GM21447 (cell line): ENCODE measurements around the gene ATG7.
"Not testable (repeated sequence)": the region's sequence is repeated elsewhere in the genome, so short reads cannot be mapped to it uniquely, and the experiment has no call there.

Experiments
- ATAC-seq: cut with Tn5 transposase; IDR thresholded peaks from one replicate; pipeline ENCODE4 v1.9.1; 2021; ENCODE audit not compliant: unreplicated experiment

Gene ATG7

DNA sequence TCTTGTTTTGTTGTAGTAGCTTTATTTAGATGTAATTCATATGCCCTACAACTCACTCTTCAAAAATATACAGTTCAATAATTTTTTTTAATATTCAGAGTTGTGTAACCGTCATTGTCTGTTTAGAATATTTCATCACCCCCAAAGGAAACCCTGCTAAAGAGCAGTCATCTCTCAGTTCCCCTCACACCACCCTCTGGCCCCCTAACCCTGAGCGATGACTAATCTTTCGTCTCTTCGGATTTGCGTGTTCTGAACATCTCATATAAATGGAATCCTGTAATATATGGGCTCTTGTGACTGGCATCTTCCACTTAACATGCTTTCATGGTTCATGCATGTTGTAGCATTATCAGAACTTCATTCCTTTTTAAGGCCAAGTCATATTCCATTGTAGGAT is 183.8 kb downstream of the ATG7 start:
- no peak for ATAC-seq

DNA sequence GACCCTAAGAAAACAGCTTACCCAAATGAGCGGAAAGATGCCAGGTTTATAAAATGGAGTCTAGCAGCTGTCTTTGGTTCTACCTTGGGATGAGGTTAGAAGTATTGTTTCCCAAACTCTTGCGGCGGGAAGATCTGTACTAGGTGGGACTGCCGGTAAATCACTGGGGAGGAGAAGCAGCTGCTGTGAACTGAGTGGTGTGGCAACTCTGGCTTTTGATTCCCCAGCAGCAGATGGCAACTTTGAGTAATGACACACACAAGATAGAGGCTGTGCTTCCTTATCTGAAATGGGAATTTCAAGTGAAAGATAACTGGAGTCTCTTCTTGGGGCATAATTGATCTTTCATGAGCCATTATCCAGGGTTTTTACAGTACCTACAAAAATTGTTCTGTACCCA is 184.9 kb downstream of the ATG7 start:
- ATAC-seq, result no peak

- ATAC-seq, result no peak
Measured at GRCh38 chr3:11459186-11459824, 187.1 kb downstream of the ATG7 start.

DNA sequence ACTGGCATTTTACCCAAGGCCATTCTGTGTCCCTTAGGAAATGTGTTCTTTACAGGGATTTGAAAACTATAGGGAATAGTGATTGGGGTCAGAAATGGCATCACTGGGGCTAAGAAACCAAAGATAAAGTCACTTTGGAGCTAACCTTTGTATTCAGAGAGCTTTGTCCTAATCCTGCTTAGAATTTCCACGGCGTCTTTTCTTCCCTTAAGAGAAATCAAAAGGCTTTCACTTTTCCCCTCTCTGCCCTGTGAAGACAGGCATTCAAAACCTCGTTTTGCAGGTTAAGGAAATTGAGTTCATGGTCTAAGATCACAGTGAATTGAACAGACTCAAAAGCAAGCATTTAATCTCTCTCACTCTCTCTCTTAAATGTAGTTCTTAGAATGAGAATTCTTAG is 189.0 kb downstream of the ATG7 start:
- no peak for ATAC-seq

GRCh38 chr3:11462673-11463072 is 190.5 kb downstream of the ATG7 start:
- ATAC-seq, result not testable (repeated sequence)

DNA sequence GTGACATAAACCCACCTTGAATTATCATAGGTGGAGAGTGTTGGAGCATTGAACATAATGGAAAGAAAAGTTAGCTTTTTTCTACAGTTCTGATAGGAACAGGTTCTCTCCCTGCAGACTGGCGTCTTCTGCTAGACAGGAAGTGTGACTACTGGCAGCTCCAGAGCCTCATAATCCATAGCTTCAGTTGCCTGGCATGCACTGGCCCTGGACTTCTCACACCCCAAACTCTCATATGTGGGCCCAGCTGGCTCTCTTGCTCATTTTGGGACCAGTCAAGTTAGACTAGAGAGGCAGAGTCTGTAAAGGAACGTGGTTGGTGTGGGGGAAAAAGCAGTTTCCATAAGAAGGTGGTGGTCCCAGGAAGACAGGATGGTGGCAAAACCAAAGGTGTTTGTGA is 191.4 kb downstream of the ATG7 start:
- no peak for ATAC-seq

DNA sequence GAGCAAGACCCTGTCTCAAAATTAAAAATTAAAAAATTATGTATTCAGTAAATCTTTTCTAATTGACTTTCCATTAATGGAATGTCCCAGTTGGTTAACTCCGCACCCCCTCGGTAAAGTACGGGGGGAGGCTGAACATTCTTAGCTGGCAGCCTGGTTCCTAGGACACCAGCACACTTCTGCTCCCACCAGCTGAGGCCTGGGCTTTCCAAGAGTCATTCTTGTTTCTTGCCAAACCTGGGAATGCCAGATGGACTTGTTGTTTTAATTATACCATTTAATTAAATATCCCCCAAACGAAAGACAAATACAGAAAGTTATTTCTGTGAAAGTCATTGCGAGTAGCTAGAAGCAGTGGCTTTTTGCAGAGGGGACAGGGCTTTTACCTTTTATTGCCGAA is 192.2 kb downstream of the ATG7 start:
- no peak for ATAC-seq

DNA sequence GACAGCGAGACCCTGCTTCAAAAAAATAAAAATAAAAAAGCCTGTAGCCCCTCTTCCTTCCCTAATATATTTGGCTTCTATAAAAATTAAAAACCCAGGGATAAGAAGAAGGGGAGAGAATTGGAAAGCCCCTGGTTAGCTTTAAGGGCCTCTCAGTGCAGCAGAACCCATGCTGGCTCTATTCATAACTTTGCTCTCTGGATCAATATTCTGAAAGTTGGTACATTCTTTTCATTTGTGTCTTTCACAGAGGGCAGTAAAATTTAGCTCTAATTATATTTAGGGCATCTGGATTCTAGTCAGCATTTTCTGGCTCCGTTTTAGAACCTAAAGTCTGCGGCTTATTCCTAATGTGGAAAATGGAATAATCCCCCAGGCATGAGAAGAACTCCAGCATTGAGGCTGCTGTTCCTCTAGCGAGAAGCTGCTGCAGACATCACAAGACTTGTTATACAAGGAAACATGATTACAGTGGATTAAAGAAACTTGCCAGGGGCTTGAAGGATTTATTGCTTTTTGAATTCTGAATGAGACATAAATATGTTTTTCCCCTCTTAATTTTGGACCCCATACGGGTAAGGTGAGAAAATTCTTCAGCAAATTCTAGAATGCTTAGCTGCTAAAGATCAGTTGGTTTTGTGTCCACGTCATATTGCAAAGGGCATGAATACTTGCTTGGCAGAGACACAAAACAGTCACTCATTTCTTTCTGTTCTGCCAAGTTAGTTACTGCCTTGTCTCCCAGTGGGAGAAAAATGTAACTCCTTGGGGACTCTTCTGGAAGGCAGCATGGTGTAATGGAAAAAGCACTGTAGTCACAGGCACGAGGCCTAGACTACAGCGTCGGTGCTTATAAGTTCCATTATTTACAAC is 193.8 kb downstream of the ATG7 start:
- no peak for ATAC-seq

DNA sequence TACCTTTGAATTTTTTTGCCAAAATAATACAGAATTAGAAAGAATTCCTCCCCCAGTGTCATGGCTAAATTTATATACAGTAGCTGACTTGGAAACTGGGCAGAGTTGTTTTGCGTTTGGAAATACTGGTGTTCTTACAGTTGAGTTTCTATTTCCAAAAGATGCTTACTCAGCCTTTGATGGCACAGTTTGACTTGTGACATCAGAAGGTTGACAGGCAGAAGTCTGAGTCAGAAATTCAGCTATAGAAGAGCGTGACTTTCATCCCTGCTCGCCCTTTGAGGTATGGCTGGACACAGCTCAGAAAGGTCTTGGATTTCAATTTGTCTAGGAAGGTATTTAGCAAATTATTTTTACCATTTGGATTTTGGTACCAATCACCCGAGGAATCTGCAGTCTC is 195.7 kb downstream of the ATG7 start:
- no peak for ATAC-seq

GRCh38 chr3:11470031-11470853 is 198.0 kb downstream of the ATG7 start:
- ATAC-seq, result no peak

GRCh38 chr3:11475324-11475723 is 203.1 kb downstream of the ATG7 start:
- no peak for ATAC-seq

DNA sequence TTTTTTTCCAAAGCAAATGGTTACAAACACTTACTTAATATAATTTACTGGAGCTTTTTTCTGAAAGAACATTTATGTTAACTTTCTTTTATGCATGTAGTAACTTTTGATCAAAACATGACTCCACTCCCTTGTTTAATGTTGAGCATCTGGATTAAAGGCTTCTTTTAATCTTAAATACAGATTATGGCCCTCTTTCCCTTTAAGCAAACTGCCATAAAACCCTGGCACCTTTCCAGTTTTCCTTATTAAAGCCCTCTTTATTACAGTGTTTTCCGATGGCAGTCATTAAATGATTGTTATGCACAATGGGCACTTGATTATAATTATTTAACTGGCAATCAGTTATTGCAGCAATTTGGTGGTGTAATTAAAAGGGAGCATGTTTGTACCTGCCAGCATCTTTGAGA is 204.5 kb downstream of the ATG7 start:
- no peak for ATAC-seq

GRCh38 chr3:11477407-11477911 is 205.3 kb downstream of the ATG7 start:
- ATAC-seq, result no peak

GRCh38 chr3:11478167-11478566 is 206.0 kb downstream of the ATG7 start:
- ATAC-seq, result no peak

DNA sequence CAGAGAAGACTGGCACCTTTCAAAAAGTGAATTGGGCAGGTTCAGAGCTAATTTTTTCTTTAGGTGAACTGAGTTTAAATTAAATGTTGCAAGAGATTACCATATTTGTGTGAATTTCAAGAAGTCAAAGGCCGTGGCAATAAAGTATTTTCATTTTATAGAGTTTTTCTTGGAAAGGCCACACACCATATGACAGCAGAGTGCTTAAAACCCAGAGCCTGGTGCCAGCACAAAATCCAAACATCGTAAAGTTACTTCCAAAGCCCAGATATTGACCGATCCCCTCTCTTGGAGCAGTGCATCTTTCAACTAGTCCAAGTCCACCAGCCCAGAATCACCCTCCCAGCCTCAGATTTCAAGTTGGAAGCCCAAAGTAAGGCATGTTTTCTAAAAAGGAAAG is 207.0 kb downstream of the ATG7 start:
- no peak for ATAC-seq

- ATAC-seq, result no peak
Measured at GRCh38 chr3:11480663-11481298, 208.6 kb downstream of the ATG7 start.

- ATAC-seq, result no peak
Measured at GRCh38 chr3:11481556-11481955, 209.4 kb downstream of the ATG7 start.

DNA sequence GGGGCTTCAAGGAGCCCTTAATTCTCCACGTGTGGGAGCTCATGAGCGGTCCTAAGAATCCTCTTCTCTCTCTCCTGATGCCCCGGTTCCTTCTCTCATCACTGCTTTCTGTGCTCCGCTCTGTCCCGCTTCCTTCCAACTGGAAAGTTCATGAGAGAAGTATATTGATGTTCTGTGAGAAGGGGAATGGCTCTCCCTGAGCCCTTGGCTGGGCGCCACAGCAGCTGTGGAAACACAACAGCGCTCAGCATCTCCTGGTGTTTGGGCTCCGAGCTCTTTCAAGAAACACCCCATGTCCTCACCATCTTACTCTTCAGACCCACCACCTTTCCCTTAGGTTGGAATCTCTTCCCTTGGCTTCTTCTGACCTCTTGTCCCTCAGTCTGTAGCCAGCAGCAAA is 209.8 kb downstream of the ATG7 start:
- no peak for ATAC-seq

- ATAC-seq, result not testable (repeated sequence)
Measured at GRCh38 chr3:11488356-11488755, 216.2 kb downstream of the ATG7 start.

DNA sequence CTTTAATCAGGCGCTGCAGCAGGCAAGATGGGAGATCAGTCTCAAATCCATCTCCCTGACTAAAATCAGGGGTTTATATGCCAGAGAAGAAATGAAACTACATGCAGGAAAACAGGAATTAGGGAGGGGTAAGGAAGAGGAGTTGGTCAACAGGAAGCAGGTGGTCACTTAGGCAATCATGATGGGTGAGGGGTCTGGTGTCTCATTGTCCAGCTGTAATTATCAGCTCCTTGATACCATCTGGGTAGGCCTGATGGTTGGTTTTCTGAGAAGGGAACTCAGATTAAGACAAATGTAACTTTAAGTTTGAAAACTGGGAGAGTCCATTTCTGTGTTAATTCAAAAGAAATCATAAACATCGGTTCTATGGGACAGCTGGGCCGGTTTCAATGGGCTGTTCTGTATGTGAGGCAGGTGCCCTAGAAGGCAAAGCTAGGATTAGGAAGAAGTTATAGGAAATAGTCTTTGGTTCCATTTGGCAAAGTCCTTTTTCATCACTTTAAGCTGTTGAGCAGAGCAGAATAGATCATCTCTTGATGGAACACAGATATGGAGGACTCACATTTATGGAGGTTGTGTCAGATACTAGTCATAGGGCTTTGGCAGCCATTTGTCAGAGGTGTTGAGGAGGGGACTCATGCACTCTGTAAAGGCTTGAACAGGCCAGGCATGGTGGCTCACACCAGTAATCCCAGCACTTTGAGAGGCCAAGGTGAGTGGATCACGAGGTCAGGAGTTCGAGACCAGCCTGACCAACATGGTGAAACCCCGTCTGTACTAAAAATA is 222.1 kb downstream of the ATG7 start:
- ATAC-seq, result no peak
